ENCODE data around the gene RNF149. TPM values are rescaled to one million over a fixed set of nuclear protein-coding genes. Genes with fewer than 3 reads are reported as not detected.

The RNF149 gene
- total and polyA plus RNA-seq, 9 of the 15 experiments (the other 6 are each of a cell fraction or from before 2014, with no cell fraction given) = 9.0 to 31.5 (median 22.8) TPM

GRCh38 chr2:101340141-101340551, 31.6 kb upstream of the RNF149 start (continued):
- TF ChIP-seq, protein P1, sequence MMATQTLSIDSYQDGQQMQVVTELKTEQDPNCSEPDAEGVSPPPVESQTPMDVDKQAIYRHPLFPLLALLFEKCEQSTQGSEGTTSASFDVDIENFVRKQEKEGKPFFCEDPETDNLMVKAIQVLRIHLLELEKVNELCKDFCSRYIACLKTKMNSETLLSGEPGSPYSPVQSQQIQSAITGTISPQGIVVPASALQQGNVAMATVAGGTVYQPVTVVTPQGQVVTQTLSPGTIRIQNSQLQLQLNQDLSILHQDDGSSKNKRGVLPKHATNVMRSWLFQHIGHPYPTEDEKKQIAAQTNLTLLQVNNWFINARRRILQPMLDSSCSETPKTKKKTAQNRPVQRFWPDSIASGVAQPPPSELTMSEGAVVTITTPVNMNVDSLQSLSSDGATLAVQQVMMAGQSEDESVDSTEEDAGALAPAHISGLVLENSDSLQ (IDR thresholded peaks at IDR 0.05) = peak; percentile 86
- TF ChIP-seq PPARD (CRISPR knock-in tag; IDR thresholded peaks at IDR 0.05) = no peak
- TF ChIP-seq FOXK1 (CRISPR knock-in tag; IDR thresholded peaks at IDR 0.05; ENCODE audit: borderline replicate concordance) = no peak
- no peak for TF ChIP-seq ZBTB26 (CRISPR knock-in tag; IDR thresholded peaks at IDR 0.05)
- TF ChIP-seq, protein P2, sequence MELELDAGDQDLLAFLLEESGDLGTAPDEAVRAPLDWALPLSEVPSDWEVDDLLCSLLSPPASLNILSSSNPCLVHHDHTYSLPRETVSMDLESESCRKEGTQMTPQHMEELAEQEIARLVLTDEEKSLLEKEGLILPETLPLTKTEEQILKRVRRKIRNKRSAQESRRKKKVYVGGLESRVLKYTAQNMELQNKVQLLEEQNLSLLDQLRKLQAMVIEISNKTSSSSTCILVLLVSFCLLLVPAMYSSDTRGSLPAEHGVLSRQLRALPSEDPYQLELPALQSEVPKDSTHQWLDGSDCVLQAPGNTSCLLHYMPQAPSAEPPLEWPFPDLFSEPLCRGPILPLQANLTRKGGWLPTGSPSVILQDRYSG (tag; conservative IDR thresholded peaks at IDR 0.05; ENCODE audit: low read depth) = no peak
- no peak for TF ChIP-seq BRF2 (IDR thresholded peaks at IDR 0.05; ENCODE audit: borderline replicate concordance, insufficient read depth, insufficient read length)
